Endothelial cell of umbilical vein (primary cell): ENCODE data around the gene GSTT4.

Source experiments
- POLR2A ChIP-seq: IDR thresholded peaks from 2 replicates; pipeline ENCODE4 v1.6.1; 2012; ENCODE audit warnings: low read depth, mild to moderate bottlenecking, control low read depth, low read length
- POLR2AphosphoS5 ChIP-seq: IDR thresholded peaks from 2 replicates; pipeline ENCODE4 v1.6.1; 2012; ENCODE audit warnings: low read depth, mild to moderate bottlenecking, control low read depth, low read length, moderate library complexity; ENCODE audit not compliant: insufficient read depth

DNA sequence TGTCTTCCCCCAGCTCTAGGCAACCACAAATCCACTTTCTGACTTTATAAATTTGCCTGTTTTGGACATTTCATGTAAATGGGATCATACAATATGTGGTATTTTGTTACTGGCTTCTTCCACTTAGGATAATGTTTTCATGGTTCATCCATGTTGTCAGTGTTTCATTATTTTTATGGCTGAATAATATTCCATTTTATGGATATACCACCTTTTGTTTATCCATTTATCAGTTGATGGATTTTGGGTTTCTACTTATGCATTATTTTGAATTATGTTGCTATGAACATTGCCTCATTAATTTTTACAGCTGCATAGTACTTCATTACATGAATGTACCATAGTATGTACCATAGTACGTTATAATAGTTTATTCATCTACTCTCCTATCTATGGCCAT is 10.9 kb upstream of the GSTT4 start:
- TF ChIP-seq POLR2AphosphoS5: no peak
- TF ChIP-seq POLR2A: no peak
